ENCODE measurements around the gene GPC6.

GPC6 gene

DNA sequence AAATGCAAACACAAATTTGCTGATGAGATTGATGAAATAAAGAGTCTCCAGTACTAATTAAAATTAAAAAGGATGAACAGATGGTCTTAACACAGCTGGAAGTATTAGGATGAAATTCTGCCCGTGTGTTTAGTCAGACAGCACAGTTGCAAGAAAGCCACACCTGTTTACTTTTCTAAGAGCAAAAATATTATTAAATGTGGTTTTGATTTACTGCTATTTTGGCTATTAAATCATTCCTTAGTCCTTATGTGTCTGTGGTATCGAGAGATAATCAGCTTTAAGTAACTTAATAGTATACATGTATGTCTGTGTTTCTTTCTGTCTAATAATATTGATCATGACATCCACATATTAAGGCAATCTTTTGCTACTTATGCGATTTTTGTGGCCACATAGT, 494.9 kb downstream of the GPC6 start:
- Histone ChIP-seq H4K91ac (ENCODE audit: low read depth, low read length) (no peak overlapping the region), H3K4me3 (ENCODE audit: low read depth, low read length) (no peak overlapping the region), H2BK12ac (ENCODE audit: low read length) (no peak overlapping the region), H3K79me2 (ENCODE audit: control insufficient read depth, insufficient read depth, low read length, poor library complexity) (no peaks in the 10 kb centered on the region), H4K8ac (ENCODE audit: low read depth, low read length) (no peak overlapping the region), H2BK5ac (ENCODE audit: low read depth, low read length, poor library complexity) (no peak overlapping the region), H2AK5ac (ENCODE audit: low read length) (no peak overlapping the region), H3K9ac (ENCODE audit: low read length) (no peak overlapping the region), H4K12ac (ENCODE audit: low read depth, low read length) (no peak overlapping the region), H3K9me3 (ENCODE audit: insufficient read depth, low read depth, low read length) (no peaks in the 10 kb centered on the region), H3K4me2 (ENCODE audit: low read length) (no peak overlapping the region), H2AFZ (ENCODE audit: insufficient read depth, low read length, poor library complexity) (no peak overlapping the region), H3K4ac (ENCODE audit: low read depth, low read length) (no peak overlapping the region), H3K14ac (ENCODE audit: low read length) (no peak overlapping the region), H3K79me1 (ENCODE audit: low read length) (no peaks in the 10 kb centered on the region), H3K27ac (ENCODE audit: low read depth, low read length) (no peak overlapping the region), H3K23ac (ENCODE audit: low read length) (no peak overlapping the region), H3K27me3 (ENCODE audit: insufficient read depth, low read length) (no peaks in the 10 kb centered on the region), H3K18ac (ENCODE audit: low read length) (no peak overlapping the region), H3K4me1 (ENCODE audit: control insufficient read depth in 1 of 2, insufficient read depth in 2 of 2, low read length in 2 of 2) (no peaks in the 10 kb centered on the region), H2BK120ac (ENCODE audit: insufficient read depth, low read length, poor library complexity) (no peak overlapping the region), H3K36me3 (ENCODE audit: control insufficient read depth in 1 of 2, insufficient read depth in 2 of 2, low read length in 2 of 2) (no peaks in the 10 kb centered on the region)
- WGBS (ENCODE audit: extremely low coverage, insufficient coverage, insufficient read length), result no CpG with 5 or more reads among the region's 3 CpGs
- DNase-seq, result no peak

DNA sequence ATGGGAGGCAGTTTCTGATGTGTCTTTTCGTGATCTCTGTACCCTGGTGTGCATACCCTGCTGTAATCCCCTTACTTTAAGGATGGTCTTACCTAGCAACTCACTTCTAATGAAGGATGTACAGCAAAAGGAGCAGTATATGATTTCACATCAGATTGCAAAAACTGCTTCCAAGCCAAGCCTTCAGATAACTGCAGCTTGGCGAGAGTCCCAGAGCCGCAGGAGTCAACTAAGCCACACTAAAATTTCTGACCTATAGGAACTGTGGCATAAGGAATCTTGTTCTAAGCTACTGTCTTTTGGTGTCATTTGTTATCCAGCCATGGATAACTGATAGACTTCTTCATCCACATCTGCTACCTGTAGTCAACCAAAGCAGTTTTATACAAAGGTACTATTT, 496.7 kb downstream of the GPC6 start:
- no peak for DNase-seq
- no peak overlapping the region for H3K4me3 ChIP-seq (ENCODE audit: low read depth, low read length)
- H3K79me2 ChIP-seq (ENCODE audit: control insufficient read depth, insufficient read depth, low read length, poor library complexity), result no peaks in the 10 kb centered on the region
- H3K4me1 ChIP-seq (ENCODE audit: control insufficient read depth in 1 of 2, insufficient read depth in 2 of 2, low read length in 2 of 2), result no peaks in the 10 kb centered on the region
- H3K14ac ChIP-seq (ENCODE audit: low read length), result no peak overlapping the region
- no peak overlapping the region for H3K23ac ChIP-seq (ENCODE audit: low read length)
- no peaks in the 10 kb centered on the region for H3K36me3 ChIP-seq (ENCODE audit: control insufficient read depth in 1 of 2, insufficient read depth in 2 of 2, low read length in 2 of 2)
- no peaks in the 10 kb centered on the region for H3K9me3 ChIP-seq (ENCODE audit: insufficient read depth, low read depth, low read length)
- no peak overlapping the region for H3K4ac ChIP-seq (ENCODE audit: low read depth, low read length)
- H3K9ac ChIP-seq (ENCODE audit: low read length), result no peak overlapping the region
- no peak overlapping the region for H2BK120ac ChIP-seq (ENCODE audit: insufficient read depth, low read length, poor library complexity)
- H2AFZ ChIP-seq (ENCODE audit: insufficient read depth, low read length, poor library complexity), result no peak overlapping the region
- H3K4me2 ChIP-seq (ENCODE audit: low read length), result no peak overlapping the region
- WGBS (ENCODE audit: extremely low coverage, insufficient coverage, insufficient read length), result no CpG with 5 or more reads among the region's 3 CpGs
- H3K79me1 ChIP-seq (ENCODE audit: low read length), result no peaks in the 10 kb centered on the region
- H3K27ac ChIP-seq (ENCODE audit: low read depth, low read length), result no peak overlapping the region
- H3K27me3 ChIP-seq (ENCODE audit: insufficient read depth, low read length), result no peaks in the 10 kb centered on the region
- H4K8ac ChIP-seq (ENCODE audit: low read depth, low read length), result no peak overlapping the region
- H2BK5ac ChIP-seq (ENCODE audit: low read depth, low read length, poor library complexity), result no peak overlapping the region
- H4K91ac ChIP-seq (ENCODE audit: low read depth, low read length), result no peak overlapping the region
- H3K18ac ChIP-seq (ENCODE audit: low read length), result no peak overlapping the region
- H2BK12ac ChIP-seq (ENCODE audit: low read length), result no peak overlapping the region
- H4K12ac ChIP-seq (ENCODE audit: low read depth, low read length), result no peak overlapping the region
- no peak overlapping the region for H2AK5ac ChIP-seq (ENCODE audit: low read length)

DNA sequence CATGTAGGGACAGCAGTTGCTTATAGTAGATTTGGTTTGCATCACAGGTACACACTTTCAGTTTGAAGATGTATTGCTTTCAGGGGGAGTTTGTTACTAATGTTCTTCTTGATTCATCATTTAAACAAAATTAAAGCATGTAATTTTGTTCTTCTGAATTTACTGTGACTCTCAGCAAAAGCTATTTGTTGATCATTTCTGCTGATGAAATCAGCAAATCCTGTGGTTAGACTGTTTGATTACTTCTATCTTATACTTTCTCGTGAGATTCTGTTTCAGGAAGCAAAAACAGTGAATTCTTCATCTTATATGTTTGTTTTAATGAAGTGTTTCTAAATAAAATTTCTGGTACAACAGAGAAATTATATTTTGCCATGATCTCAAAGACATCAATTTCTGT, 497.6 kb downstream of the GPC6 start:
- Histone ChIP-seq H2AFZ (ENCODE audit: insufficient read depth, low read length, poor library complexity) (no peak overlapping the region), H3K9me3 (ENCODE audit: insufficient read depth, low read depth, low read length) (no peaks in the 10 kb centered on the region), H3K23ac (ENCODE audit: low read length) (no peak overlapping the region), H3K4me3 (ENCODE audit: low read depth, low read length) (no peak overlapping the region), H3K18ac (ENCODE audit: low read length) (no peak overlapping the region), H3K4me2 (ENCODE audit: low read length) (no peak overlapping the region), H3K9ac (ENCODE audit: low read length) (no peak overlapping the region), H4K91ac (ENCODE audit: low read depth, low read length) (no peak overlapping the region), H3K27ac (ENCODE audit: low read depth, low read length) (no peak overlapping the region), H3K27me3 (ENCODE audit: insufficient read depth, low read length) (no peaks in the 10 kb centered on the region), H2AK5ac (ENCODE audit: low read length) (no peak overlapping the region), H2BK12ac (ENCODE audit: low read length) (no peak overlapping the region), H3K79me2 (ENCODE audit: control insufficient read depth, insufficient read depth, low read length, poor library complexity) (no peaks in the 10 kb centered on the region), H3K14ac (ENCODE audit: low read length) (no peak overlapping the region), H2BK5ac (ENCODE audit: low read depth, low read length, poor library complexity) (no peak overlapping the region), H4K12ac (ENCODE audit: low read depth, low read length) (no peak overlapping the region), H2BK120ac (ENCODE audit: insufficient read depth, low read length, poor library complexity) (no peak overlapping the region), H3K4me1 (ENCODE audit: control insufficient read depth in 1 of 2, insufficient read depth in 2 of 2, low read length in 2 of 2) (no peaks in the 10 kb centered on the region), H3K4ac (ENCODE audit: low read depth, low read length) (no peak overlapping the region), H3K79me1 (ENCODE audit: low read length) (no peaks in the 10 kb centered on the region), H4K8ac (ENCODE audit: low read depth, low read length) (no peak overlapping the region), H3K36me3 (ENCODE audit: control insufficient read depth in 1 of 2, insufficient read depth in 2 of 2, low read length in 2 of 2) (no peaks in the 10 kb centered on the region)
- WGBS (ENCODE audit: extremely low coverage, insufficient coverage, insufficient read length), result no CpG with 5 or more reads among the region's 1 CpG
- no peak for DNase-seq

DNA sequence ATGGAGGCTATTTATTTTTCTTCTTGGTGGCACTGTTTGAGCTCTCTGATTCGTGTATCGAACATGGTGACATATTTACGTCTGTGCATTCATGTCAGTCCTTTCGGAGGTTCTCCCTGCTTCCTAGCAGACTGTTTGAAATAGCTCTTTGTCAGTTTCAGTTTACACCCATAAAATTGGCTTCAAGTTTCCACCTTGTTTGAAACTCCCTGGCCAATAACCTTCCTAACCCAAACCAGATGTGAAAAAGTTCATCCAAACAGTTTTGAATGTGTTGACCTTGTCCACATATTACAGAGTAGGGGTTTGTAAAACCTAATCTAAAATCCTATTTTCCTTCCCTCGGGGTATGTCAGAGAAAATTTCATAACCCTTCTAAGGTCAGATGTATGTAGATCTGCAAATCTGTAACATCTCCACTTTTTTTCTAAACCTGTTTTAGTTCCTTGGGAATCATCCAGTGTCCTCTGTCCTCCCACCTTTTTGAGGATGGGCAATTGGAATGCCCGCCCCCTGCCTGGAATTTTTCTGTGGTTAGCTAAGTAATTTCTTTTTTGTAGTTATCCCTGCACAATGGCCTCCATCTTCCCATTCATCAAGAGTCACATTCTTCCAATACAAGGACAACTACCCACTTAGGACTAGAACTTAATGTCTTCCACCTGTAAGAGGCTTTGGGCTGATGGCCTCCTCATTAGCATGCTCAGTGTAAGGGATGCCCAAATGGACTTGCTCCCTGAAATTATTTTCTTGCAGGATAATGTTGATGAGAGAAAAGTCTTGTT, 499.8 kb downstream of the GPC6 start:
- no peaks in the 10 kb centered on the region for H3K9me3 ChIP-seq (ENCODE audit: insufficient read depth, low read depth, low read length)
- H3K9ac ChIP-seq (ENCODE audit: low read length), result no peak overlapping the region
- H3K18ac ChIP-seq (ENCODE audit: low read length), result no peak overlapping the region
- no peaks in the 10 kb centered on the region for H3K79me2 ChIP-seq (ENCODE audit: control insufficient read depth, insufficient read depth, low read length, poor library complexity)
- H4K91ac ChIP-seq (ENCODE audit: low read depth, low read length), result no peak overlapping the region
- no CpG with 5 or more reads among the region's 6 CpGs for WGBS (ENCODE audit: extremely low coverage, insufficient coverage, insufficient read length)
- H3K27me3 ChIP-seq (ENCODE audit: insufficient read depth, low read length), result no peaks in the 10 kb centered on the region
- no peak overlapping the region for H4K8ac ChIP-seq (ENCODE audit: low read depth, low read length)
- H2BK5ac ChIP-seq (ENCODE audit: low read depth, low read length, poor library complexity), result no peak overlapping the region
- no peaks in the 10 kb centered on the region for H3K4me1 ChIP-seq (ENCODE audit: control insufficient read depth in 1 of 2, insufficient read depth in 2 of 2, low read length in 2 of 2)
- no peak overlapping the region for H3K4ac ChIP-seq (ENCODE audit: low read depth, low read length)
- no peaks in the 10 kb centered on the region for H3K79me1 ChIP-seq (ENCODE audit: low read length)
- no peak overlapping the region for H3K14ac ChIP-seq (ENCODE audit: low read length)
- no peak overlapping the region for H2AFZ ChIP-seq (ENCODE audit: insufficient read depth, low read length, poor library complexity)
- H3K36me3 ChIP-seq (ENCODE audit: control insufficient read depth in 1 of 2, insufficient read depth in 2 of 2, low read length in 2 of 2), result no peaks in the 10 kb centered on the region
- no peak overlapping the region for H2BK12ac ChIP-seq (ENCODE audit: low read length)
- H4K12ac ChIP-seq (ENCODE audit: low read depth, low read length), result no peak overlapping the region
- no peak overlapping the region for H2BK120ac ChIP-seq (ENCODE audit: insufficient read depth, low read length, poor library complexity)
- no peak overlapping the region for H3K27ac ChIP-seq (ENCODE audit: low read depth, low read length)
- DNase-seq, result no peak
- no peak overlapping the region for H3K4me2 ChIP-seq (ENCODE audit: low read length)
- no peak overlapping the region for H2AK5ac ChIP-seq (ENCODE audit: low read length)
- H3K4me3 ChIP-seq (ENCODE audit: low read depth, low read length), result no peak overlapping the region
- no peak overlapping the region for H3K23ac ChIP-seq (ENCODE audit: low read length)
